ENCODE data around the gene AGTRAP. TPM values are rescaled to one million over a fixed set of nuclear protein-coding genes. Genes with fewer than 3 reads are reported as not detected.

AGTRAP gene
- total RNA-seq, 1 donor from 2014 or later: 4.2 TPM

Other genes starting within 250 kb of the AGTRAP start
- gene FBXO2, start 81.7 kb upstream of the AGTRAP start, total RNA-seq: 2.7 TPM
- gene FBXO44, start 81.3 kb upstream of the AGTRAP start, total RNA-seq: 30.3 TPM
- gene FBXO6, start 71.9 kb upstream of the AGTRAP start, total RNA-seq: 7.6 TPM
- 43.4 TPM for gene MAD2L2, start 55.0 kb upstream of the AGTRAP start, total RNA-seq
- 107 TPM for gene DRAXIN, start 44.4 kb upstream of the AGTRAP start, total RNA-seq
- gene C1orf167, start 26.1 kb downstream of the AGTRAP start, total RNA-seq: not detected
- gene MTHFR, start 69.8 kb downstream of the AGTRAP start, total RNA-seq: 27.6 TPM
- gene CLCN6, start 70.1 kb downstream of the AGTRAP start, total RNA-seq: 15.6 TPM
- 0.47 TPM for gene NPPA, start 111.6 kb downstream of the AGTRAP start, total RNA-seq
- 0.47 TPM for gene NPPB, start 122.8 kb downstream of the AGTRAP start, total RNA-seq
- 18.6 TPM for gene KIAA2013, start 190.3 kb downstream of the AGTRAP start, total RNA-seq
- 23.9 TPM for gene PLOD1, start 198.6 kb downstream of the AGTRAP start, total RNA-seq
- 35.1 TPM for gene MFN2, start 244.3 kb downstream of the AGTRAP start, total RNA-seq